ENCODE measurements around the gene C16orf74. TPM values are rescaled to one million over a fixed set of nuclear protein-coding genes. Genes with fewer than 3 reads are reported as not detected.

The C16orf74 gene
- total and polyA plus RNA-seq, 7 experiments from 2014 or later, result 0.99 to 19.8 (median 13.1) TPM

GRCh38 chr16:85749771-85750145 is 1.1 kb downstream of the C16orf74 start:
- Histone ChIP-seq H3K4me1 (ENCODE audit: control insufficient read depth in 2 of 2, insufficient read depth in 2 of 2, low read length in 2 of 2) (peaks cover 0 to 8% of the 10 kb centered on the region in 2 donors), H3K27me3 (ENCODE audit: control insufficient read depth in 2 of 2, insufficient read depth in 2 of 2, low read length in 2 of 2) (no peaks in the 10 kb centered on the region), H3K36me3 (ENCODE audit: control insufficient read depth in 2 of 3, insufficient read depth in 3 of 3, low read length in 3 of 3) (no peaks in the 10 kb centered on the region), H3K4me3 (ENCODE audit: low read length) (peak overlapping the region; percentile 27), H3K9me3 (ENCODE audit: control insufficient read depth in 2 of 3, low read length in 3 of 3) (no peaks in the 10 kb centered on the region), H3K27ac (ENCODE audit: low read depth, low read length) (no peak overlapping the region)
- Mint-ChIP-seq H3K27ac (peak overlapping the region in 1 of 9 donors; percentile 72), H3K9me3 (no peaks in the 10 kb centered on the region), H3K4me3 (peak overlapping the region in 9 of 10 donors; percentile 70 to 88 (median 83)), H3K27me3 (peaks cover 0 to 37% (median 16%) of the 10 kb centered on the region in 5 donors), H3K4me1 (peaks cover 4 to 11% (median 5%) of the 10 kb centered on the region in 7 donors), H3K36me3 (no peaks in the 10 kb centered on the region)
- intact Hi-C loops (cut with micrococcal nuclease), result loop anchor here in 1 of 2 donors (5.0 kb wide), 1 partner anchor 32 kb away; no protein-coding TSS in a partner anchor
- no peak for ATAC-seq
- DNase-seq, result no peak
- POLR2A ChIA-PET, result no interaction called here
- CTCF ChIA-PET, result interaction anchor here (0.9 to 1.5 kb wide), 2 partner anchors 9 to 10 kb away, joined by 3 read pairs; no protein-coding TSS in a partner anchor

- Histone ChIP-seq H3K27ac (ENCODE audit: low read depth, low read length) (no peak overlapping the region), H3K4me3 (ENCODE audit: low read length) (no peak overlapping the region), H3K36me3 (ENCODE audit: control insufficient read depth in 2 of 3, insufficient read depth in 3 of 3, low read length in 3 of 3) (no peaks in the 10 kb centered on the region), H3K27me3 (ENCODE audit: control insufficient read depth in 2 of 2, insufficient read depth in 2 of 2, low read length in 2 of 2) (no peaks in the 10 kb centered on the region), H3K4me1 (ENCODE audit: control insufficient read depth in 2 of 2, insufficient read depth in 2 of 2, low read length in 2 of 2) (peaks cover 0 to 8% of the 10 kb centered on the region in 2 donors), H3K9me3 (ENCODE audit: control insufficient read depth in 2 of 3, low read length in 3 of 3) (no peaks in the 10 kb centered on the region)
- Mint-ChIP-seq H3K36me3 (no peaks in the 10 kb centered on the region), H3K9me3 (no peaks in the 10 kb centered on the region), H3K27ac (no peak overlapping the region), H3K4me3 (no peak overlapping the region), H3K27me3 (peaks cover 0 to 24% (median 6%) of the 10 kb centered on the region in 5 donors), H3K4me1 (peaks cover 4 to 8% (median 5%) of the 10 kb centered on the region in 7 donors)
- ChIA-PET POLR2A (interaction anchor here (0.9 kb wide), 1 partner anchor 20 kb away, joined by 3 read pairs; no protein-coding TSS in a partner anchor), CTCF (no interaction called here)
- ATAC-seq (no peak), DNase-seq (no peak)
- intact Hi-C loops (cut with micrococcal nuclease), result no loop called here
These were observed 4.3 kb downstream of the C16orf74 start for GRCh38 chr16:85746460-85747215.

GRCh38 chr16:85738923-85739715 is 11.8 kb downstream of the C16orf74 start:
- Histone ChIP-seq H3K4me1 (ENCODE audit: control insufficient read depth in 2 of 2, insufficient read depth in 2 of 2, low read length in 2 of 2) (peaks cover 15 to 22% of the 10 kb centered on the region in 2 donors), H3K4me3 (ENCODE audit: low read length) (no peak overlapping the region), H3K36me3 (ENCODE audit: control insufficient read depth in 2 of 3, insufficient read depth in 3 of 3, low read length in 3 of 3) (no peaks in the 10 kb centered on the region), H3K27me3 (ENCODE audit: control insufficient read depth in 2 of 2, insufficient read depth in 2 of 2, low read length in 2 of 2) (no peaks in the 10 kb centered on the region), H3K27ac (ENCODE audit: low read depth, low read length) (no peak overlapping the region), H3K9me3 (ENCODE audit: control insufficient read depth in 2 of 3, low read length in 3 of 3) (no peaks in the 10 kb centered on the region)
- DNase-seq, result no peak
- ChIA-PET POLR2A (no interaction called here), CTCF (no interaction called here)
- intact Hi-C loops (cut with micrococcal nuclease), result no loop called here
- peaks cover 9 to 24% (median 21%) of the 10 kb centered on the region in 7 donors for H3K4me1 Mint-ChIP-seq
- no peaks in the 10 kb centered on the region for H3K36me3 Mint-ChIP-seq
- H3K4me3 Mint-ChIP-seq, result no peak overlapping the region
- no peaks in the 10 kb centered on the region for H3K27me3 Mint-ChIP-seq
- no peak for ATAC-seq
- H3K9me3 Mint-ChIP-seq, result no peaks in the 10 kb centered on the region
- H3K27ac Mint-ChIP-seq, result peak overlapping the region in 1 of 9 donors; percentile 15

GRCh38 chr16:85736921-85737320 is 14.0 kb downstream of the C16orf74 start:
- H3K4me3 Mint-ChIP-seq, result no peak overlapping the region
- Histone ChIP-seq H3K4me3 (ENCODE audit: low read length) (no peak overlapping the region), H3K27me3 (ENCODE audit: control insufficient read depth in 2 of 2, insufficient read depth in 2 of 2, low read length in 2 of 2) (no peaks in the 10 kb centered on the region), H3K4me1 (ENCODE audit: control insufficient read depth in 2 of 2, insufficient read depth in 2 of 2, low read length in 2 of 2) (peaks cover 15 to 27% of the 10 kb centered on the region in 2 donors), H3K36me3 (ENCODE audit: control insufficient read depth in 2 of 3, insufficient read depth in 3 of 3, low read length in 3 of 3) (no peaks in the 10 kb centered on the region), H3K9me3 (ENCODE audit: control insufficient read depth in 2 of 3, low read length in 3 of 3) (no peaks in the 10 kb centered on the region), H3K27ac (ENCODE audit: low read depth, low read length) (no peak overlapping the region)
- H3K9me3 Mint-ChIP-seq, result no peaks in the 10 kb centered on the region
- peak overlapping the region in 1 of 9 donors; percentile 51 for H3K27ac Mint-ChIP-seq
- POLR2A ChIA-PET, result no interaction called here
- intact Hi-C loops (cut with micrococcal nuclease), result no loop called here
- H3K27me3 Mint-ChIP-seq, result no peaks in the 10 kb centered on the region
- CTCF ChIA-PET, result no interaction called here
- ATAC-seq (no peak), DNase-seq (no peak)
- H3K4me1 Mint-ChIP-seq, result peaks cover 9 to 36% (median 31%) of the 10 kb centered on the region in 7 donors
- H3K36me3 Mint-ChIP-seq, result peaks cover 0 to 4% (median 0%) of the 10 kb centered on the region in 5 donors

GRCh38 chr16:85735946-85736345 is 14.9 kb downstream of the C16orf74 start:
- ATAC-seq, result no peak
- H3K4me1 ChIP-seq (ENCODE audit: control insufficient read depth in 2 of 2, insufficient read depth in 2 of 2, low read length in 2 of 2), result peaks cover 15 to 27% of the 10 kb centered on the region in 2 donors
- Mint-ChIP-seq H3K4me3 (peak overlapping the region in 9 of 10 donors; percentile 3 to 86 (median 82)), H3K4me1 (peaks cover 9 to 38% (median 31%) of the 10 kb centered on the region in 7 donors), H3K27me3 (no peaks in the 10 kb centered on the region), H3K27ac (peak overlapping the region in 8 of 9 donors; percentile 15 to 92 (median 86)), H3K36me3 (peaks cover 0 to 4% (median 0%) of the 10 kb centered on the region in 5 donors), H3K9me3 (no peaks in the 10 kb centered on the region)
- peak overlapping the region; percentile 61 for H3K4me3 ChIP-seq (ENCODE audit: low read length)
- intact Hi-C loops (cut with micrococcal nuclease), result loop anchor here in 1 of 2 donors (1.0 to 2.0 kb wide), 3 partner anchors 18 to 63 kb away; partner anchors contain the start of genes COX4I1 and EMC8
- no peak overlapping the region for H3K27ac ChIP-seq (ENCODE audit: low read depth, low read length)
- CTCF ChIA-PET, result no interaction called here
- H3K36me3 ChIP-seq (ENCODE audit: control insufficient read depth in 2 of 3, insufficient read depth in 3 of 3, low read length in 3 of 3), result no peaks in the 10 kb centered on the region
- no peak for DNase-seq
- no peaks in the 10 kb centered on the region for H3K27me3 ChIP-seq (ENCODE audit: control insufficient read depth in 2 of 2, insufficient read depth in 2 of 2, low read length in 2 of 2)
- POLR2A ChIA-PET, result no interaction called here
- H3K9me3 ChIP-seq (ENCODE audit: control insufficient read depth in 2 of 3, low read length in 3 of 3), result no peaks in the 10 kb centered on the region

DNA sequence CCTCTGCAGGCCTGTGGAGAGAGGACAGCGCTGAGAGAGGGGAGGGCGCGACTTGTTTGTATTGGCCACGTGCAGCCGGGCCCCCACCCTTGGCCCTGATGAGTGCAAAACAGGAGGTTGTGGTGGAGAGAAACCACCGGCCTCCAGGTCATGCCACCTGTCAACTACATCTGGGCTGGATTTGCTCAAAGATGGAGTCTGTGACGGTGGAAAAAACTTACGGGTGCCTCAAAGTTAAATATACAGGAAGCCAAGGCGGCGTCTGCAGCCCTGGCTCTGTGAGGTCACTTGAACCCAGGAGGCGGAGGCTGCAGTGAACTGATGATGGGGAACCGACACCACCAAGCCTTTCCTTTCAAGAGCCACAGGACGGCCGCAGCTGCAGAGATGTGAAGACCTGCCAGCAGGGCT is 15.7 kb downstream of the C16orf74 start:
- intact Hi-C loops (cut with micrococcal nuclease), result loop anchor here in 1 of 2 donors (1.0 to 2.0 kb wide), 3 partner anchors 17 to 64 kb away; partner anchors contain the start of genes COX4I1 and EMC8
- no peaks in the 10 kb centered on the region for H3K27me3 ChIP-seq (ENCODE audit: control insufficient read depth in 2 of 2, insufficient read depth in 2 of 2, low read length in 2 of 2)
- peak overlapping the region; percentile 61 for H3K4me3 ChIP-seq (ENCODE audit: low read length)
- DNase-seq, result peak in 7 of 9 donors; percentile 47 to 75 (median 66)
- Mint-ChIP-seq H3K9me3 (no peaks in the 10 kb centered on the region), H3K27ac (peak overlapping the region; percentile 49 to 92 (median 86)), H3K4me3 (peak overlapping the region; percentile 30 to 86 (median 83)), H3K36me3 (peaks cover 0 to 4% (median 0%) of the 10 kb centered on the region in 5 donors), H3K27me3 (no peaks in the 10 kb centered on the region), H3K4me1 (peaks cover 9 to 40% (median 31%) of the 10 kb centered on the region in 7 donors)
- H3K36me3 ChIP-seq (ENCODE audit: control insufficient read depth in 2 of 3, insufficient read depth in 3 of 3, low read length in 3 of 3), result no peaks in the 10 kb centered on the region
- ATAC-seq, result peak; percentile 76
- ChIA-PET CTCF (no interaction called here), POLR2A (interaction anchor here (0.6 to 1.0 kb wide), 2 partner anchors 24 to 287 kb away, joined by 3 to 4 read pairs; no protein-coding TSS in a partner anchor)
- H3K4me1 ChIP-seq (ENCODE audit: control insufficient read depth in 2 of 2, insufficient read depth in 2 of 2, low read length in 2 of 2), result peaks cover 15 to 27% of the 10 kb centered on the region in 2 donors
- no peaks in the 10 kb centered on the region for H3K9me3 ChIP-seq (ENCODE audit: control insufficient read depth in 2 of 3, low read length in 3 of 3)
- peak overlapping the region; percentile 58 for H3K27ac ChIP-seq (ENCODE audit: low read depth, low read length)

Data from naive thymus-derived CD4-positive, alpha-beta T cell (primary cell).